Measurements from ENCODE around the gene TMEM132A.

DNA sequence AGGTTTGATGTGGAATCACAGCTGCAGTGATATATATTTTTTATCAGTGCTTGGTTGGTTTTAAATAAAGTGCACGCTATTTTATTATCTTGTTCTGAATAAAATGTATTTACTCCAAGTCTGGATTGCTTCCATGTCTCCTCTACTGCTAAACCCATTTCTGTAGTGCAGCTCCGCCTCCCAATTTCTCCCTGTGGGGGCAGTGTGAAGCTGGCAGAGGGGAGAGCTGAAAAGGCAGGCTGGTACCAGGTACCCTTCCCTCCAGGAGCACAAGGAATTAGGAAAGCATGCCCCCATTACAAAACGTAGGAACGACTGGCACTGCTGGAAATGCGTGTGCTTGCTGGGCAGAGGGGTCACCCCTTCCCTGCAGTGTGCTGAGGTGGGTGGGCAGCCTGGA lies 934 bp upstream of the TMEM132A start:
- TF ChIP-seq, protein P1, sequence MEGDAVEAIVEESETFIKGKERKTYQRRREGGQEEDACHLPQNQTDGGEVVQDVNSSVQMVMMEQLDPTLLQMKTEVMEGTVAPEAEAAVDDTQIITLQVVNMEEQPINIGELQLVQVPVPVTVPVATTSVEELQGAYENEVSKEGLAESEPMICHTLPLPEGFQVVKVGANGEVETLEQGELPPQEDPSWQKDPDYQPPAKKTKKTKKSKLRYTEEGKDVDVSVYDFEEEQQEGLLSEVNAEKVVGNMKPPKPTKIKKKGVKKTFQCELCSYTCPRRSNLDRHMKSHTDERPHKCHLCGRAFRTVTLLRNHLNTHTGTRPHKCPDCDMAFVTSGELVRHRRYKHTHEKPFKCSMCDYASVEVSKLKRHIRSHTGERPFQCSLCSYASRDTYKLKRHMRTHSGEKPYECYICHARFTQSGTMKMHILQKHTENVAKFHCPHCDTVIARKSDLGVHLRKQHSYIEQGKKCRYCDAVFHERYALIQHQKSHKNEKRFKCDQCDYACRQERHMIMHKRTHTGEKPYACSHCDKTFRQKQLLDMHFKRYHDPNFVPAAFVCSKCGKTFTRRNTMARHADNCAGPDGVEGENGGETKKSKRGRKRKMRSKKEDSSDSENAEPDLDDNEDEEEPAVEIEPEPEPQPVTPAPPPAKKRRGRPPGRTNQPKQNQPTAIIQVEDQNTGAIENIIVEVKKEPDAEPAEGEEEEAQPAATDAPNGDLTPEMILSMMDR (IDR thresholded peaks at IDR 0.05 in 8 of 11, conservative IDR thresholded peaks at IDR 0.05 in 3 of 11) = no peak
- no peak for TF ChIP-seq POLR2A (IDR thresholded peaks at IDR 0.05)

Data from spleen (tissue), 7 donors.